Heart right ventricle (tissue), 16 donors: ENCODE measurements around the gene PIP4K2A. TPM values are rescaled to one million over a fixed set of nuclear protein-coding genes. Genes with fewer than 3 reads are reported as not detected.
A peak's percentile ranks its signal among the peaks of the same experiment; 100 is the strongest.

Source experiments
- ATAC-seq, 8 donors: fragments of 200-7000 bp; cut with Tn5 transposase; one replicate each; pipeline ENCODE4 v1.9.1; 2020; ENCODE audit warnings: mild to moderate bottlenecking in 8 of 8, moderate library complexity in 8 of 8, moderate number of reproducible peaks in 1 of 8
- DNase-seq, 2 donors: peaks; one replicate each; pipeline ENCODE4 v3.0.0-alpha.2; 2020
- H3K27ac ChIP-seq, 10 donors: fragments of 200-600 bp; sonication (generic) in 2 of 10; one replicate each; pipeline versions ENCODE4 v1.5.0 to v1.8.0; 2020 to 2022; ENCODE audit warnings: mild to moderate bottlenecking in 3 of 10
- H3K27me3 ChIP-seq, 7 donors: fragments of 200-600 bp; one replicate each; pipeline ENCODE4 v1.8.0; 2021 to 2022; ENCODE audit warnings: mild to moderate bottlenecking in 2 of 7
- H3K36me3 ChIP-seq, 9 donors: fragments of 200-600 bp; sonication (generic) in 1 of 9; one replicate each; pipeline versions ENCODE4 v1.5.0 to v1.8.0; 2020 to 2022; ENCODE audit warnings: mild to moderate bottlenecking in 2 of 9
- H3K4me1 ChIP-seq, 9 donors: fragments of 200-600 bp; sonication (generic) in 1 of 9; one replicate each; pipeline versions ENCODE4 v1.5.0 to v1.8.0; 2020 to 2022; ENCODE audit warnings: mild to moderate bottlenecking in 4 of 9
- H3K4me3 ChIP-seq, 10 donors: fragments of 200-600 bp; sonication (generic) in 2 of 10; one replicate each; pipeline versions ENCODE4 v1.5.0 to v1.8.0; 2020 to 2022; ENCODE audit warnings: mild to moderate bottlenecking in 7 of 10, moderate library complexity in 2 of 10
- H3K9me3 ChIP-seq, 11 donors: fragments of 200-600 bp in 10 of 11; sonication (generic) in 2 of 11; one replicate each; pipeline versions ENCODE4 v1.5.0 to v1.8.0; 2013 to 2022; ENCODE audit warnings: mild to moderate bottlenecking in 2 of 11, control low read depth in 1 of 11, moderate library complexity in 1 of 11
- CTCF ChIP-seq, 9 donors: fragments of 200-600 bp; sonication (generic) in 2 of 9; IDR thresholded peaks; one replicate each; pipeline versions ENCODE4 v1.5.0 to v1.8.0; 2021 to 2022; ENCODE audit warnings: antibody characterized with exemption in 9 of 9, mild to moderate bottlenecking in 5 of 9, moderate library complexity in 1 of 9
- WGBS, 2 donors: extraction: QIAGEN DNeasy Blood & Tissue Kit; methylation state at CpG; one replicate each; pipeline ENCODE4 v1.1.7; 2013; ENCODE audit warnings: inconsistent platforms in 1 of 2; 5-methylcytosine and 5-hydroxymethylcytosine counted together
- intact Hi-C, 10 donors: fragments of 100-400 bp; cut with DNase I; formaldehyde crosslinking; loops; one replicate each; pipeline versions ENCODE4 v1.11.1 to v1.14.2; 2022
- polyA plus RNA-seq, 2 donors: library from polyadenylated mRNA; stranded (reverse); fragments of 200-250 nt; gene quantifications; one replicate each; pipeline ENCODE4 v1.2.3, GENCODE V29; 2013
- total RNA-seq, 10 donors: library from RNA; stranded (reverse); fragmentation: NEBNext Ultra II Directional in 3 of 10; extraction: Animal tissue kit (Norgen Biotek cat#: 25700) in 3 of 10; gene quantifications; one replicate each; pipeline versions ENCODE4 v1.2.1 to v1.2.4, GENCODE V29; 2021 to 2023
- donor health status: Arrhythmogenic right ventricular cardiomyopathy.
- donor health status: ischemic (EF 13 %, LVEDD 7.1; RV severe dilation, severe dysfunction).
- donor health status: healthy with polysubstance abuse.
- donor health status: DM: no; HTN: yes; CAD: no.
- donor health status: DM: no; HTN: no; CAD: no.
- donor health status: ischemic (EF 25% LVEDD 6.9; RV normal size, moderate dysfunction).
- donor health status: ischemic (EF 25% LVEDD 5.7; RV mildly dilated, moderate dysfunction).
- donor health status: healthy.
- donor health status: DM: yes; HTN: yes; CAD: no.
- donor health status: Ischemic cardiomyopathy.
- donor health status: ischemic (EF 35%, LVEDD 5.7; RV mildly dilated, moderate dysfunction).
- donor health status: nonischemic (EF 11% LVEDD 7.7; RV severe dilation, severe dysfunction).
- donor health status: DM: yes; HTN: yes; CAD: no.
- donor health status: PGD.
- donor health status: ischemic (EF 29% LVEDD 5.4; RV normal size, mild dysfunction).
- donor health status: nonischemic (EF 23%, LVEDD 6.1; RV moderate dilation, normal function).

PIP4K2A gene
- total and polyA plus RNA-seq, 12 donors = 6.0 to 29.1 (median 13.3) TPM

GRCh38 chr10:22544325-22545068 lies 169.9 kb downstream of the PIP4K2A start:
- no peak overlapping the region for H3K27ac ChIP-seq
- TF ChIP-seq CTCF (IDR thresholded peaks at IDR 0.05) = no peak
- H3K27me3 ChIP-seq = no peaks in the 10 kb centered on the region
- H3K4me1 ChIP-seq = peaks cover 0 to 13% (median 0%) of the 10 kb centered on the region in 9 donors
- no peak overlapping the region for H3K4me3 ChIP-seq
- no peaks in the 10 kb centered on the region for H3K9me3 ChIP-seq
- ATAC-seq = peak in 5 of 8 donors; percentile 28 to 46 (median 29)
- intact Hi-C loops = no loop called here
- no peak for DNase-seq
- peaks cover 0 to 97% (median 10%) of the 10 kb centered on the region in 9 donors for H3K36me3 ChIP-seq
- whole genome bisulfite sequencing, 2 donors = 86 to 89% methylated on average over 12 of the region's 12 CpGs

GRCh38 chr10:22542773-22543172 lies 171.6 kb downstream of the PIP4K2A start:
- Histone ChIP-seq H3K27me3 (no peaks in the 10 kb centered on the region), H3K36me3 (peaks cover 0 to 97% (median 10%) of the 10 kb centered on the region in 9 donors), H3K4me1 (peaks cover 0 to 21% (median 2%) of the 10 kb centered on the region in 9 donors), H3K4me3 (no peak overlapping the region), H3K9me3 (no peaks in the 10 kb centered on the region), H3K27ac (no peak overlapping the region)
- intact Hi-C loops = no loop called here
- WGBS, 2 donors = 49 to 66% methylated on average over 7 of the region's 7 CpGs
- DNase-seq (no peak), ATAC-seq (peak in 5 of 8 donors; percentile 36 to 71 (median 57))
- TF ChIP-seq CTCF (IDR thresholded peaks at IDR 0.05) = no peak

- intact Hi-C loops = no loop called here
- TF ChIP-seq CTCF (IDR thresholded peaks at IDR 0.05) = no peak
- Histone ChIP-seq H3K4me1 (peaks cover 0 to 26% (median 3%) of the 10 kb centered on the region in 9 donors), H3K9me3 (no peaks in the 10 kb centered on the region), H3K36me3 (peaks cover 0 to 97% (median 10%) of the 10 kb centered on the region in 9 donors), H3K4me3 (no peak overlapping the region), H3K27ac (no peak overlapping the region), H3K27me3 (no peaks in the 10 kb centered on the region)
- DNase-seq (no peak), ATAC-seq (no peak)
- WGBS, 2 donors = 92 to 95% methylated on average over 10 of the region's 10 CpGs
Observed at GRCh38 chr10:22541900-22542299, 172.5 kb downstream of the PIP4K2A start.

- Histone ChIP-seq H3K4me1 (peaks cover 0 to 30% (median 6%) of the 10 kb centered on the region in 9 donors), H3K9me3 (no peaks in the 10 kb centered on the region), H3K4me3 (no peak overlapping the region), H3K27me3 (no peaks in the 10 kb centered on the region), H3K36me3 (peaks cover 0 to 96% (median 10%) of the 10 kb centered on the region in 9 donors), H3K27ac (no peak overlapping the region)
- 92% methylated on average over 11 of the region's 11 CpGs for WGBS, 2 donors
- no peak for TF ChIP-seq CTCF (IDR thresholded peaks at IDR 0.05)
- ATAC-seq (no peak), DNase-seq (no peak)
- intact Hi-C loops = no loop called here
Observed at GRCh38 chr10:22539579-22540298, 174.6 kb downstream of the PIP4K2A start.
